Lower leg skin (tissue), 3 donors: ENCODE measurements around the gene AAR2.

Experiments
- POLR2A ChIP-seq, 2 donors: fragments of 450-650 bp; IDR thresholded peaks; one replicate each; pipeline ENCODE4 v1.6.1; 2016 to 2017; ENCODE audit warnings: antibody characterized with exemption in 2 of 2, mild to moderate bottlenecking in 1 of 2, moderate library complexity in 1 of 2
- TF ChIP-seq, protein P1 (sequence below), 3 donors: fragments of 450-650 bp; IDR thresholded peaks; one replicate each; pipeline ENCODE4 v1.5.1; 2016; ENCODE audit warnings: antibody characterized with exemption in 3 of 3, mild to moderate bottlenecking in 3 of 3, moderate library complexity in 2 of 3

DNA sequence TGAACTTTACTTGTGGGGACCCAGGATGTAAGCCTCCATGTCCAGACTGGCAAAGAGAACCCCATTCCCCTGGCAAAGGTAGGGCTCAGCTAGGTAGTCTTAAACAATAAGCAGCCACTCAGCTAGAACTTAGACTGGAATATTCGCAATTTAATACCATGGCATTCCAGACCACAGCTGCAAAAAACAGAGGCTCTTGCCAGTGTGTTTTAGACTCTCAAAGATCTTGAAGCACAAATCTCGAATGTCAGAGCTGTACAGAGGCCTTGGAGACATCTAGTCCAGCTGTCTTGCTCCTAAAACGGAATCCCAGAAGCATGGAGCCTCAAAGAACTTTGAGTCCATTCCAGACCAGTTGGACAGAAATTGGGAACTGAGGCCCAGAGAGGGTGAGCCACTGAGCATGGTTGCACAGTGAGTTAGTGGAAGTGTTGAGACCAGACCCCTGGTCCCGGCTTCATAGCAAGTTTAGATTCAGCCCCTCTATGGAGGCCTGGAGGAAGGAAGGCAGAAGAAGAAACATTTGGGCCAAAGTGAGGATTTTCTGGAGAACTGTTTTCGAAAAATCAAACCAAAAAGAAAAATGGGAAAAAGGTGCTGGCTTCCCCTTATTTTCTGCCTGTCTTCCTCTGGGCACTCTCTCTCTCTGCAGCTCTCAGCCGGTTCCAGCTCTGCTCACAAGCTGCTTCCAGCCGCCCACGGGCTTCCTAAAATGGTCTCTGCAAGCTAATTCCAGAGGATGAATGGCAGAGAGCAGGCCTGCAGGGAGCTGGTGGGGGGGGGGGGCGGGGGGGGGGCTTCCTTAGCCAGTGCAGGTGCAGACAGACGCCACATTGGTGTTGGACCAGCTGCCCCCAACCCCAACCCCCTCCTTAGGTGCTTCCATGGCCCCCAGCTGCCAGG is 32.4 kb downstream of the AAR2 start:
- TF ChIP-seq, protein P1, sequence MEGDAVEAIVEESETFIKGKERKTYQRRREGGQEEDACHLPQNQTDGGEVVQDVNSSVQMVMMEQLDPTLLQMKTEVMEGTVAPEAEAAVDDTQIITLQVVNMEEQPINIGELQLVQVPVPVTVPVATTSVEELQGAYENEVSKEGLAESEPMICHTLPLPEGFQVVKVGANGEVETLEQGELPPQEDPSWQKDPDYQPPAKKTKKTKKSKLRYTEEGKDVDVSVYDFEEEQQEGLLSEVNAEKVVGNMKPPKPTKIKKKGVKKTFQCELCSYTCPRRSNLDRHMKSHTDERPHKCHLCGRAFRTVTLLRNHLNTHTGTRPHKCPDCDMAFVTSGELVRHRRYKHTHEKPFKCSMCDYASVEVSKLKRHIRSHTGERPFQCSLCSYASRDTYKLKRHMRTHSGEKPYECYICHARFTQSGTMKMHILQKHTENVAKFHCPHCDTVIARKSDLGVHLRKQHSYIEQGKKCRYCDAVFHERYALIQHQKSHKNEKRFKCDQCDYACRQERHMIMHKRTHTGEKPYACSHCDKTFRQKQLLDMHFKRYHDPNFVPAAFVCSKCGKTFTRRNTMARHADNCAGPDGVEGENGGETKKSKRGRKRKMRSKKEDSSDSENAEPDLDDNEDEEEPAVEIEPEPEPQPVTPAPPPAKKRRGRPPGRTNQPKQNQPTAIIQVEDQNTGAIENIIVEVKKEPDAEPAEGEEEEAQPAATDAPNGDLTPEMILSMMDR (IDR thresholded peaks at IDR 0.05): no peak
- TF ChIP-seq POLR2A (IDR thresholded peaks at IDR 0.05): no peak
